Measurements from ENCODE around the gene FABP1. TPM values are rescaled to one million over a fixed set of nuclear protein-coding genes. Genes with fewer than 3 reads are reported as not detected.

Gene FABP1
- polyA plus RNA-seq, 2 donors: 0.12 to 1.8 TPM

GRCh38 chr2:88161446-88162244 is 33.8 kb upstream of the FABP1 start:
- Histone ChIP-seq H3K4me3 (ENCODE audit: low read depth in 1 of 2, low read length in 2 of 2) (no peak overlapping the region), H3K27ac (ENCODE audit: low read depth in 2 of 2, low read length in 1 of 2) (no peak overlapping the region), H3K27me3 (ENCODE audit: control insufficient read depth in 1 of 2, insufficient read depth in 2 of 2, low read length in 2 of 2) (no peaks in the 10 kb centered on the region), H3K4me1 (ENCODE audit: control insufficient read depth in 2 of 2, insufficient read depth in 2 of 2, low read length in 1 of 2) (no peaks in the 10 kb centered on the region), H3K9me3 (ENCODE audit: control insufficient read depth in 2 of 2, insufficient read depth in 1 of 2, low read depth in 1 of 2, low read length in 1 of 2) (no peaks in the 10 kb centered on the region), H3K36me3 (ENCODE audit: control insufficient read depth in 2 of 2, insufficient read depth in 2 of 2, low read length in 1 of 2) (no peaks in the 10 kb centered on the region)
- WGBS, 2 donors: 67 to 68% methylated on average over 11 of the region's 11 CpGs

- 83 to 85% methylated on average over 7 of the region's 7 CpGs for whole genome bisulfite sequencing, 2 donors
- Histone ChIP-seq H3K27ac (ENCODE audit: low read depth in 2 of 2, low read length in 1 of 2) (no peak overlapping the region), H3K36me3 (ENCODE audit: control insufficient read depth in 2 of 2, insufficient read depth in 2 of 2, low read length in 1 of 2) (no peaks in the 10 kb centered on the region), H3K4me1 (ENCODE audit: control insufficient read depth in 2 of 2, insufficient read depth in 2 of 2, low read length in 1 of 2) (no peaks in the 10 kb centered on the region), H3K4me3 (ENCODE audit: low read depth in 1 of 2, low read length in 2 of 2) (no peak overlapping the region), H3K9me3 (ENCODE audit: control insufficient read depth in 2 of 2, insufficient read depth in 1 of 2, low read depth in 1 of 2, low read length in 1 of 2) (no peaks in the 10 kb centered on the region), H3K27me3 (ENCODE audit: control insufficient read depth in 1 of 2, insufficient read depth in 2 of 2, low read length in 2 of 2) (no peaks in the 10 kb centered on the region)
These were observed 32.7 kb upstream of the FABP1 start for GRCh38 chr2:88160517-88160916.

- Histone ChIP-seq H3K4me3 (ENCODE audit: low read depth in 1 of 2, low read length in 2 of 2) (no peak overlapping the region), H3K27ac (ENCODE audit: low read depth in 2 of 2, low read length in 1 of 2) (no peak overlapping the region), H3K9me3 (ENCODE audit: control insufficient read depth in 2 of 2, insufficient read depth in 1 of 2, low read depth in 1 of 2, low read length in 1 of 2) (no peaks in the 10 kb centered on the region), H3K27me3 (ENCODE audit: control insufficient read depth in 1 of 2, insufficient read depth in 2 of 2, low read length in 2 of 2) (no peaks in the 10 kb centered on the region), H3K4me1 (ENCODE audit: control insufficient read depth in 2 of 2, insufficient read depth in 2 of 2, low read length in 1 of 2) (no peaks in the 10 kb centered on the region), H3K36me3 (ENCODE audit: control insufficient read depth in 2 of 2, insufficient read depth in 2 of 2, low read length in 1 of 2) (no peaks in the 10 kb centered on the region)
- 27% methylated on average over 5 of the region's 5 CpGs for WGBS, 2 donors
These were observed 32.1 kb upstream of the FABP1 start for GRCh38 chr2:88159955-88160415.

- H3K36me3 ChIP-seq (ENCODE audit: control insufficient read depth in 2 of 2, insufficient read depth in 2 of 2, low read length in 1 of 2): no peaks in the 10 kb centered on the region
- H3K9me3 ChIP-seq (ENCODE audit: control insufficient read depth in 2 of 2, insufficient read depth in 1 of 2, low read depth in 1 of 2, low read length in 1 of 2): no peaks in the 10 kb centered on the region
- no peaks in the 10 kb centered on the region for H3K27me3 ChIP-seq (ENCODE audit: control insufficient read depth in 1 of 2, insufficient read depth in 2 of 2, low read length in 2 of 2)
- 77 to 79% methylated on average over 3 of the region's 3 CpGs for WGBS, 2 donors
- H3K4me1 ChIP-seq (ENCODE audit: control insufficient read depth in 2 of 2, insufficient read depth in 2 of 2, low read length in 1 of 2): no peaks in the 10 kb centered on the region
- no peak overlapping the region for H3K27ac ChIP-seq (ENCODE audit: low read depth in 2 of 2, low read length in 1 of 2)
- no peak overlapping the region for H3K4me3 ChIP-seq (ENCODE audit: low read depth in 1 of 2, low read length in 2 of 2)
These were observed 31.6 kb upstream of the FABP1 start for GRCh38 chr2:88159481-88159880.

- H3K36me3 ChIP-seq (ENCODE audit: control insufficient read depth in 2 of 2, insufficient read depth in 2 of 2, low read length in 1 of 2): no peaks in the 10 kb centered on the region
- H3K4me3 ChIP-seq (ENCODE audit: low read depth in 1 of 2, low read length in 2 of 2): no peak overlapping the region
- no peaks in the 10 kb centered on the region for H3K27me3 ChIP-seq (ENCODE audit: control insufficient read depth in 1 of 2, insufficient read depth in 2 of 2, low read length in 2 of 2)
- no peak overlapping the region for H3K27ac ChIP-seq (ENCODE audit: low read depth in 2 of 2, low read length in 1 of 2)
- H3K9me3 ChIP-seq (ENCODE audit: control insufficient read depth in 2 of 2, insufficient read depth in 1 of 2, low read depth in 1 of 2, low read length in 1 of 2): peaks cover 0 to 7% of the 10 kb centered on the region in 2 donors
- H3K4me1 ChIP-seq (ENCODE audit: control insufficient read depth in 2 of 2, insufficient read depth in 2 of 2, low read length in 1 of 2): no peaks in the 10 kb centered on the region
These were observed 21.1 kb upstream of the FABP1 start for GRCh38 chr2:88148929-88149438.

GRCh38 chr2:88147145-88147544 is 19.3 kb upstream of the FABP1 start:
- Histone ChIP-seq H3K4me1 (ENCODE audit: control insufficient read depth in 2 of 2, insufficient read depth in 2 of 2, low read length in 1 of 2) (no peaks in the 10 kb centered on the region), H3K4me3 (ENCODE audit: low read depth in 1 of 2, low read length in 2 of 2) (no peak overlapping the region), H3K27me3 (ENCODE audit: control insufficient read depth in 1 of 2, insufficient read depth in 2 of 2, low read length in 2 of 2) (no peaks in the 10 kb centered on the region), H3K36me3 (ENCODE audit: control insufficient read depth in 2 of 2, insufficient read depth in 2 of 2, low read length in 1 of 2) (no peaks in the 10 kb centered on the region), H3K27ac (ENCODE audit: low read depth in 2 of 2, low read length in 1 of 2) (no peak overlapping the region), H3K9me3 (ENCODE audit: control insufficient read depth in 2 of 2, insufficient read depth in 1 of 2, low read depth in 1 of 2, low read length in 1 of 2) (peaks cover 0 to 7% of the 10 kb centered on the region in 2 donors)
- whole genome bisulfite sequencing, 2 donors: 84 to 91% methylated on average over 2 of the region's 2 CpGs

- Histone ChIP-seq H3K4me3 (ENCODE audit: low read depth in 1 of 2, low read length in 2 of 2) (no peak overlapping the region), H3K27ac (ENCODE audit: low read depth in 2 of 2, low read length in 1 of 2) (no peak overlapping the region), H3K27me3 (ENCODE audit: control insufficient read depth in 1 of 2, insufficient read depth in 2 of 2, low read length in 2 of 2) (no peaks in the 10 kb centered on the region), H3K36me3 (ENCODE audit: control insufficient read depth in 2 of 2, insufficient read depth in 2 of 2, low read length in 1 of 2) (no peaks in the 10 kb centered on the region), H3K4me1 (ENCODE audit: control insufficient read depth in 2 of 2, insufficient read depth in 2 of 2, low read length in 1 of 2) (no peaks in the 10 kb centered on the region), H3K9me3 (ENCODE audit: control insufficient read depth in 2 of 2, insufficient read depth in 1 of 2, low read depth in 1 of 2, low read length in 1 of 2) (peaks cover 0 to 7% of the 10 kb centered on the region in 2 donors)
These were observed 18.7 kb upstream of the FABP1 start for GRCh38 chr2:88146590-88146989.

- no peaks in the 10 kb centered on the region for H3K4me1 ChIP-seq (ENCODE audit: control insufficient read depth in 2 of 2, insufficient read depth in 2 of 2, low read length in 1 of 2)
- H3K9me3 ChIP-seq (ENCODE audit: control insufficient read depth in 2 of 2, insufficient read depth in 1 of 2, low read depth in 1 of 2, low read length in 1 of 2): peaks cover 0 to 7% of the 10 kb centered on the region in 2 donors
- H3K36me3 ChIP-seq (ENCODE audit: control insufficient read depth in 2 of 2, insufficient read depth in 2 of 2, low read length in 1 of 2): no peaks in the 10 kb centered on the region
- WGBS, 2 donors: 77 to 85% methylated on average over 10 of the region's 10 CpGs
- H3K4me3 ChIP-seq (ENCODE audit: low read depth in 1 of 2, low read length in 2 of 2): no peak overlapping the region
- no peak overlapping the region for H3K27ac ChIP-seq (ENCODE audit: low read depth in 2 of 2, low read length in 1 of 2)
- H3K27me3 ChIP-seq (ENCODE audit: control insufficient read depth in 1 of 2, insufficient read depth in 2 of 2, low read length in 2 of 2): no peaks in the 10 kb centered on the region
These were observed 17.1 kb upstream of the FABP1 start for GRCh38 chr2:88144914-88145497.

GRCh38 chr2:88144271-88144670 is 16.4 kb upstream of the FABP1 start:
- Histone ChIP-seq H3K27me3 (ENCODE audit: control insufficient read depth in 1 of 2, insufficient read depth in 2 of 2, low read length in 2 of 2) (no peaks in the 10 kb centered on the region), H3K36me3 (ENCODE audit: control insufficient read depth in 2 of 2, insufficient read depth in 2 of 2, low read length in 1 of 2) (no peaks in the 10 kb centered on the region), H3K27ac (ENCODE audit: low read depth in 2 of 2, low read length in 1 of 2) (no peak overlapping the region), H3K4me1 (ENCODE audit: control insufficient read depth in 2 of 2, insufficient read depth in 2 of 2, low read length in 1 of 2) (no peaks in the 10 kb centered on the region), H3K4me3 (ENCODE audit: low read depth in 1 of 2, low read length in 2 of 2) (no peak overlapping the region), H3K9me3 (ENCODE audit: control insufficient read depth in 2 of 2, insufficient read depth in 1 of 2, low read depth in 1 of 2, low read length in 1 of 2) (peaks cover 0 to 7% of the 10 kb centered on the region in 2 donors)
- WGBS, 2 donors: 70 to 75% methylated on average over 1 of the region's 1 CpG

GRCh38 chr2:88141952-88142351 is 14.1 kb upstream of the FABP1 start:
- Histone ChIP-seq H3K27ac (ENCODE audit: low read depth in 2 of 2, low read length in 1 of 2) (no peak overlapping the region), H3K4me1 (ENCODE audit: control insufficient read depth in 2 of 2, insufficient read depth in 2 of 2, low read length in 1 of 2) (no peaks in the 10 kb centered on the region), H3K4me3 (ENCODE audit: low read depth in 1 of 2, low read length in 2 of 2) (no peak overlapping the region), H3K27me3 (ENCODE audit: control insufficient read depth in 1 of 2, insufficient read depth in 2 of 2, low read length in 2 of 2) (no peaks in the 10 kb centered on the region), H3K9me3 (ENCODE audit: control insufficient read depth in 2 of 2, insufficient read depth in 1 of 2, low read depth in 1 of 2, low read length in 1 of 2) (no peaks in the 10 kb centered on the region), H3K36me3 (ENCODE audit: control insufficient read depth in 2 of 2, insufficient read depth in 2 of 2, low read length in 1 of 2) (no peaks in the 10 kb centered on the region)
- WGBS, 2 donors: 95 to 96% methylated on average over 2 of the region's 2 CpGs
